ENCODE measurements around the gene PID1. TPM values are rescaled to one million over a fixed set of nuclear protein-coding genes. Genes with fewer than 3 reads are reported as not detected.

Gene PID1
- total RNA-seq, 1 donor from 2014 or later: 0.69 TPM

- no peak for DNase-seq (ENCODE audit: low read depth)
- no peak overlapping the region for H3K4me3 ChIP-seq (ENCODE audit: low read depth, low read length)
- no peak for TF ChIP-seq CTCF (conservative IDR thresholded peaks at IDR 0.05; ENCODE audit: low read depth, low read length)
Measured at GRCh38 chr2:229088966-229089700, 182.0 kb downstream of the PID1 start.

- TF ChIP-seq CTCF (conservative IDR thresholded peaks at IDR 0.05; ENCODE audit: low read depth, low read length): no peak
- no peak overlapping the region for H3K4me3 ChIP-seq (ENCODE audit: low read depth, low read length)
- no peak for DNase-seq (ENCODE audit: low read depth)
Measured at GRCh38 chr2:229088517-229088913, 182.6 kb downstream of the PID1 start.

GRCh38 chr2:229087843-229088516 lies 183.1 kb downstream of the PID1 start:
- DNase-seq (ENCODE audit: low read depth): no peak
- H3K4me3 ChIP-seq (ENCODE audit: low read depth, low read length): no peak overlapping the region
- no peak for TF ChIP-seq CTCF (conservative IDR thresholded peaks at IDR 0.05; ENCODE audit: low read depth, low read length)

DNA sequence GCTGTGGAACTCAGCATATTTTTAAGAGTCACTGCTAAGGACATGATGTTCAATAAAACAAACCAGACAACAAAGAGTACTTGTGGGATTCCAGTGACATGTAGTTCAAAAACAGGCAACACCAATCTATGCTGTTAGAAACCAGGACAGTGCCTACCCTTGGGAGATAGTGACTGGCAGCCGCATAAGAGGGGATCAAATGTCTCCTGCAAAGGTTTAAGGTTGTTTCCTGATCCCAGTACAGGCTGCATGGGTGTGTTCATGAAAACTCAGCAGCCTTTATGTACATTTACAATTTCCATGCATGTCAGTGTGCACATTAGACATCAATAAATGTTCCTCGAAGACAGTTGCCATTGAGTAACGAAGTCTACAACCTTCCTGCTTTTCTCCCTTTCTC lies 183.8 kb downstream of the PID1 start:
- no peak for DNase-seq (ENCODE audit: low read depth)
- no peak overlapping the region for H3K4me3 ChIP-seq (ENCODE audit: low read depth, low read length)
- no peak for TF ChIP-seq CTCF (conservative IDR thresholded peaks at IDR 0.05; ENCODE audit: low read depth, low read length)

GRCh38 chr2:229085439-229085838 lies 185.6 kb downstream of the PID1 start:
- no peak for TF ChIP-seq CTCF (conservative IDR thresholded peaks at IDR 0.05; ENCODE audit: low read depth, low read length)

DNA sequence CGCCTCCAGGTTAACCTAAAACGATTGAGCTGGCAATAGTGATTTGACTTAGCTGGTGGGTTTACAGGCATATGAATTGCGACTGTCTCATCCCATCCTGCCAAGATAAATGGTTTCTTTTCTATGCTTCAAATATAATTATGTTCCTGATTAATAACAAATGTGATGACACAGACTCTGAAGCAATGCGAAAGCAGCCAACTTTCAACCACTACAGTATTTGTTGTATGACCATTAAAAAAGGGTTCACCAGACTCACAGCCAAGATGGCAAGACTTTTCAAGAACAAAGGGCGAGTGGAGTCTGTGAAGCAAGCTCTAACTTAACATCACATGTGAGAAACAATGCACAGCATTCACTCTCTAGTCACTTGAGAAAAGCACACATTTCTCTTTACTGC lies 186.6 kb downstream of the PID1 start:
- no peak for DNase-seq (ENCODE audit: low read depth)
- no peak overlapping the region for H3K4me3 ChIP-seq (ENCODE audit: low read depth, low read length)
- TF ChIP-seq CTCF (conservative IDR thresholded peaks at IDR 0.05; ENCODE audit: low read depth, low read length): no peak

More at GRCh38 chr2:229085439-229085838, 185.6 kb downstream of the PID1 start:
- no peak for DNase-seq (ENCODE audit: low read depth)
- no peak overlapping the region for H3K4me3 ChIP-seq (ENCODE audit: low read depth, low read length)
